Activated naive CD4-positive, alpha-beta T cell treated with anti-CD3 and anti-CD28 coated beads, Interleukin-2, amount 50 U/mL, for 24 hours (primary cell): Measurements from ENCODE around the gene HOXA3.

Source experiments
- H3K27ac Mint-ChIP-seq: one replicate; pipeline ENCODE4 v1.8.0; 2021; ENCODE audit warnings: mild to moderate bottlenecking, mixed read lengths
- H3K27me3 Mint-ChIP-seq: one replicate; pipeline ENCODE4 v1.8.0; 2021; ENCODE audit warnings: mixed read lengths
- H3K36me3 Mint-ChIP-seq: one replicate; pipeline ENCODE4 v1.8.0; 2021; ENCODE audit warnings: mixed read lengths
- H3K4me1 Mint-ChIP-seq: one replicate; pipeline ENCODE4 v1.8.0; 2021; ENCODE audit warnings: mixed read lengths
- H3K4me3 Mint-ChIP-seq: one replicate; pipeline ENCODE4 v1.8.0; 2021; ENCODE audit warnings: mild to moderate bottlenecking, mixed read lengths
- H3K9me3 Mint-ChIP-seq: one replicate; pipeline ENCODE4 v1.8.0; 2021; ENCODE audit warnings: mixed read lengths

The HOXA3 gene

GRCh38 chr7:27116031-27116961, 36.1 kb downstream of the HOXA3 start:
- Mint-ChIP-seq H3K9me3 (no peaks in the 10 kb centered on the region), H3K4me3 (no peak overlapping the region), H3K27me3 (peaks cover 4% of the 10 kb centered on the region), H3K4me1 (no peaks in the 10 kb centered on the region), H3K27ac (no peak overlapping the region), H3K36me3 (no peaks in the 10 kb centered on the region)

GRCh38 chr7:27115221-27116026, 37.0 kb downstream of the HOXA3 start:
- H3K9me3 Mint-ChIP-seq: no peaks in the 10 kb centered on the region
- H3K27ac Mint-ChIP-seq: no peak overlapping the region
- H3K36me3 Mint-ChIP-seq: no peaks in the 10 kb centered on the region
- H3K27me3 Mint-ChIP-seq: peaks cover 4% of the 10 kb centered on the region
- H3K4me1 Mint-ChIP-seq: no peaks in the 10 kb centered on the region
- H3K4me3 Mint-ChIP-seq: no peak overlapping the region

- Mint-ChIP-seq H3K36me3 (no peaks in the 10 kb centered on the region), H3K9me3 (no peaks in the 10 kb centered on the region), H3K27me3 (peaks cover 5% of the 10 kb centered on the region), H3K4me3 (no peak overlapping the region), H3K4me1 (no peaks in the 10 kb centered on the region), H3K27ac (no peak overlapping the region)
These were observed 37.5 kb downstream of the HOXA3 start for GRCh38 chr7:27114881-27115220.

GRCh38 chr7:27113991-27114769, 38.2 kb downstream of the HOXA3 start:
- Mint-ChIP-seq H3K27me3 (peaks cover 5% of the 10 kb centered on the region), H3K9me3 (no peaks in the 10 kb centered on the region), H3K4me3 (no peak overlapping the region), H3K36me3 (no peaks in the 10 kb centered on the region), H3K4me1 (no peaks in the 10 kb centered on the region), H3K27ac (no peak overlapping the region)

GRCh38 chr7:27112955-27113949, 39.1 kb downstream of the HOXA3 start:
- Mint-ChIP-seq H3K27ac (no peak overlapping the region), H3K36me3 (no peaks in the 10 kb centered on the region), H3K4me3 (no peak overlapping the region), H3K9me3 (no peaks in the 10 kb centered on the region), H3K27me3 (peaks cover 3% of the 10 kb centered on the region), H3K4me1 (no peaks in the 10 kb centered on the region)

GRCh38 chr7:27112361-27112760, 40.0 kb downstream of the HOXA3 start:
- no peaks in the 10 kb centered on the region for H3K9me3 Mint-ChIP-seq
- H3K4me1 Mint-ChIP-seq: no peaks in the 10 kb centered on the region
- H3K4me3 Mint-ChIP-seq: no peak overlapping the region
- no peak overlapping the region for H3K27ac Mint-ChIP-seq
- no peaks in the 10 kb centered on the region for H3K36me3 Mint-ChIP-seq
- peaks cover 3% of the 10 kb centered on the region for H3K27me3 Mint-ChIP-seq

GRCh38 chr7:27111751-27112277, 40.6 kb downstream of the HOXA3 start:
- Mint-ChIP-seq H3K27ac (no peak overlapping the region), H3K4me1 (no peaks in the 10 kb centered on the region), H3K9me3 (no peaks in the 10 kb centered on the region), H3K4me3 (no peak overlapping the region), H3K27me3 (peaks cover 3% of the 10 kb centered on the region), H3K36me3 (no peaks in the 10 kb centered on the region)

- Mint-ChIP-seq H3K4me3 (no peak overlapping the region), H3K36me3 (no peaks in the 10 kb centered on the region), H3K27me3 (peaks cover 3% of the 10 kb centered on the region), H3K9me3 (no peaks in the 10 kb centered on the region), H3K27ac (no peak overlapping the region), H3K4me1 (no peaks in the 10 kb centered on the region)
These were observed 41.2 kb downstream of the HOXA3 start for GRCh38 chr7:27111042-27111750.

GRCh38 chr7:27110186-27111031, 42.0 kb downstream of the HOXA3 start:
- Mint-ChIP-seq H3K27ac (no peak overlapping the region), H3K27me3 (peaks cover 9% of the 10 kb centered on the region), H3K9me3 (no peaks in the 10 kb centered on the region), H3K4me3 (no peak overlapping the region), H3K4me1 (no peaks in the 10 kb centered on the region), H3K36me3 (no peaks in the 10 kb centered on the region)

GRCh38 chr7:27109466-27110185, 42.8 kb downstream of the HOXA3 start:
- H3K4me3 Mint-ChIP-seq: no peak overlapping the region
- no peaks in the 10 kb centered on the region for H3K9me3 Mint-ChIP-seq
- peaks cover 12% of the 10 kb centered on the region for H3K27me3 Mint-ChIP-seq
- H3K36me3 Mint-ChIP-seq: no peaks in the 10 kb centered on the region
- no peaks in the 10 kb centered on the region for H3K4me1 Mint-ChIP-seq
- H3K27ac Mint-ChIP-seq: no peak overlapping the region

GRCh38 chr7:27108390-27109127, 43.8 kb downstream of the HOXA3 start:
- no peak overlapping the region for H3K4me3 Mint-ChIP-seq
- no peaks in the 10 kb centered on the region for H3K9me3 Mint-ChIP-seq
- peaks cover 4% of the 10 kb centered on the region for H3K4me1 Mint-ChIP-seq
- no peak overlapping the region for H3K27ac Mint-ChIP-seq
- H3K36me3 Mint-ChIP-seq: no peaks in the 10 kb centered on the region
- H3K27me3 Mint-ChIP-seq: peaks cover 21% of the 10 kb centered on the region
